ENCODE data around the gene SEMA4A. TPM values are rescaled to one million over a fixed set of nuclear protein-coding genes. Genes with fewer than 3 reads are reported as not detected.

SEMA4A gene
- total and polyA plus RNA-seq, 2 donors (not counting 1 experiment from before 2014, with no cell fraction given) = 0.27 to 0.99 TPM

GRCh38 chr1:156128308-156128653 is 25.1 kb upstream of the SEMA4A start:
- Histone ChIP-seq H3K79me2 (ENCODE audit: control insufficient read depth, insufficient read depth, low read length) (peaks cover 87% of the 10 kb centered on the region), H2AFZ (ENCODE audit: low read length) (no peak overlapping the region), H3K9ac (ENCODE audit: insufficient read depth, low read length) (peak overlapping the region; percentile 76), H4K20me1 (ENCODE audit: control insufficient read depth, extremely low read depth, insufficient read depth, low read length) (peaks cover 2% of the 10 kb centered on the region), H3K4me3 (replicated peaks in 1 of 4; ENCODE audit: control extremely low read depth in 1 of 4, insufficient read depth in 1 of 4, low read depth in 3 of 4, low read length in 4 of 4) (peak overlapping the region; percentile 20 to 52 (median 30)), H3K4me2 (ENCODE audit: extremely low read depth, insufficient read depth, low read length) (peak overlapping the region; percentile 95), H3K4me1 (ENCODE audit: control insufficient read depth, extremely low read depth, insufficient read depth, low read length) (peaks cover 46% of the 10 kb centered on the region), H3K27me3 (ENCODE audit: control insufficient read depth, insufficient read depth, low read length) (no peaks in the 10 kb centered on the region), H3K9me3 (ENCODE audit: control insufficient read depth, insufficient read depth, low read depth, low read length) (no peaks in the 10 kb centered on the region), H3K36me3 (ENCODE audit: control insufficient read depth, insufficient read depth, low read length) (peaks cover 16% of the 10 kb centered on the region), H3K27ac (ENCODE audit: insufficient read depth, low read length) (peak overlapping the region; percentile 99)
- no peak for DNase-seq (ENCODE audit: low read depth in 2 of 2)
- TF ChIP-seq CTCF (conservative IDR thresholded peaks at IDR 0.05 in 1 of 2, IDR thresholded peaks at IDR 0.05 in 1 of 2; ENCODE audit: low read depth in 1 of 2, low read length in 2 of 2) (no peak), EZH2 (IDR thresholded peaks at IDR 0.05; ENCODE audit: low read length, missing control alignments) (no peak)

GRCh38 chr1:156128654-156129597 is 24.5 kb upstream of the SEMA4A start:
- Histone ChIP-seq H3K4me1 (ENCODE audit: control insufficient read depth, extremely low read depth, insufficient read depth, low read length) (peaks cover 45% of the 10 kb centered on the region), H4K20me1 (ENCODE audit: control insufficient read depth, extremely low read depth, insufficient read depth, low read length) (peaks cover 2% of the 10 kb centered on the region), H3K4me3 (replicated peaks in 1 of 4; ENCODE audit: control extremely low read depth in 1 of 4, insufficient read depth in 1 of 4, low read depth in 3 of 4, low read length in 4 of 4) (peak overlapping the region; percentile 28 to 52 (median 37))

More at GRCh38 chr1:156128654-156129597, 24.5 kb upstream of the SEMA4A start:
- peaks cover 86% of the 10 kb centered on the region for H3K79me2 ChIP-seq (ENCODE audit: control insufficient read depth, insufficient read depth, low read length)
- H3K36me3 ChIP-seq (ENCODE audit: control insufficient read depth, insufficient read depth, low read length) = peaks cover 20% of the 10 kb centered on the region
- peak overlapping the region; percentile 76 for H3K9ac ChIP-seq (ENCODE audit: insufficient read depth, low read length)
- peak; percentile 85 to 93 for DNase-seq (ENCODE audit: low read depth in 2 of 2)
- TF ChIP-seq CTCF (conservative IDR thresholded peaks at IDR 0.05 in 1 of 2, IDR thresholded peaks at IDR 0.05 in 1 of 2; ENCODE audit: low read depth in 1 of 2, low read length in 2 of 2) (no peak), EZH2 (IDR thresholded peaks at IDR 0.05; ENCODE audit: low read length, missing control alignments) (no peak)
- H2AFZ ChIP-seq (ENCODE audit: low read length) = no peak overlapping the region
- peak overlapping the region; percentile 99 for H3K27ac ChIP-seq (ENCODE audit: insufficient read depth, low read length)
- H3K9me3 ChIP-seq (ENCODE audit: control insufficient read depth, insufficient read depth, low read depth, low read length) = no peaks in the 10 kb centered on the region
- peak overlapping the region; percentile 95 for H3K4me2 ChIP-seq (ENCODE audit: extremely low read depth, insufficient read depth, low read length)
- no peaks in the 10 kb centered on the region for H3K27me3 ChIP-seq (ENCODE audit: control insufficient read depth, insufficient read depth, low read length)
